A673 (cell line): Measurements from ENCODE around the gene GPS1. TPM values are rescaled to one million over a fixed set of nuclear protein-coding genes. Genes with fewer than 3 reads are reported as not detected.

Experiments used
- BruUV-seq: library from RNA; stranded (reverse); fragments of 400-500 nt; replicated peaks from 2 replicates; lab custom pipeline; 2021; lab: Mats Ljungman, UMichigan
- CTCF ChIA-PET: fragments of 300-600 bp; sonication (Branson Sonifier 250); formaldehyde crosslinking; loops from one replicate; lab custom pipeline; 2022; ENCODE audit warnings: antibody characterized with exemption; lab: Charles Lee
- POLR2A ChIA-PET: fragments of 300-600 bp; sonication (Branson Sonifier 250); formaldehyde crosslinking; loops from one replicate; lab custom pipeline; 2022; ENCODE audit warnings: antibody characterized with exemption; ENCODE audit not compliant: low non-redundant PET; lab: Charles Lee
- DNase-seq: peaks from one replicate; pipeline ENCODE4 v3.0.0-alpha.2; 2015; ENCODE audit warnings: low spot score
- H3K27ac ChIP-seq: fragments of 200-600 bp; sonication (generic); 2 replicates; pipeline ENCODE4 v1.5.1; 2016; ENCODE audit warnings: mixed run types, low read depth, mild to moderate bottlenecking, mixed read lengths, antibody characterized with exemption, low read length; ENCODE audit not compliant: poor library complexity, severe bottlenecking
- H3K27me3 ChIP-seq: fragments of 200-600 bp; sonication (generic); replicated peaks from 2 replicates; pipeline ENCODE4 v1.6.1; 2017; ENCODE audit warnings: mixed run types, low read depth, mild to moderate bottlenecking, mixed read lengths, antibody characterized with exemption, low read length; ENCODE audit not compliant: insufficient read depth, poor library complexity
- H3K36me3 ChIP-seq: fragments of 200-600 bp; sonication (generic); 2 replicates; pipeline ENCODE4 v1.6.1; 2016; ENCODE audit warnings: mixed run types, mild to moderate bottlenecking, mixed read lengths, antibody characterized with exemption, low read length; ENCODE audit not compliant: insufficient read depth, poor library complexity, severe bottlenecking
- H3K4me1 ChIP-seq: fragments of 200-600 bp; sonication (generic); 2 replicates; pipeline ENCODE4 v1.6.1; 2017; ENCODE audit warnings: mixed run types, mild to moderate bottlenecking, mixed read lengths, antibody characterized with exemption, low read length; ENCODE audit not compliant: insufficient read depth, poor library complexity, severe bottlenecking
- H3K4me3 ChIP-seq: fragments of 200-600 bp; sonication (generic); 2 replicates; pipeline ENCODE4 v1.5.1; 2016; ENCODE audit warnings: low read depth, mixed run types, mild to moderate bottlenecking, mixed read lengths, low read length; ENCODE audit not compliant: poor library complexity, severe bottlenecking
- H3K9me3 ChIP-seq: fragments of 200-600 bp; sonication (generic); 2 replicates; pipeline ENCODE4 v1.6.1; 2016; ENCODE audit warnings: mixed run types, low read depth, mild to moderate bottlenecking, mixed read lengths, antibody characterized with exemption, low read length; ENCODE audit not compliant: poor library complexity, severe bottlenecking
- EZH2 ChIP-seq: fragments of 200-600 bp; sonication (generic); IDR thresholded peaks from 2 replicates; pipeline ENCODE4 v1.6.1; 2017; ENCODE audit warnings: borderline replicate concordance, low read depth, mild to moderate bottlenecking, mixed read lengths, antibody characterized with exemption, low read length; ENCODE audit not compliant: poor library complexity, severe bottlenecking
- intact Hi-C: fragments of 100-400 bp; cut with micrococcal nuclease; formaldehyde crosslinking; loops from one replicate; pipeline ENCODE4 v1.10.0; 2022; ENCODE audit not compliant: unreplicated experiment
- total RNA-seq: library from RNA; stranded (reverse); gene quantifications from 2 replicates; pipeline ENCODE4 v1.2.3, GENCODE V29; 2021
- TF ChIP-seq, protein P1 (sequence below): fragments of 300-800, 200-600 bp; sonication (generic); conservative IDR thresholded peaks from 2 replicates; pipeline ENCODE4 v1.5.1; 2017; ENCODE audit warnings: low read depth, mild to moderate bottlenecking, antibody characterized with exemption, low read length, moderate library complexity, mixed read lengths

Gene GPS1
- total RNA-seq, 1 experiment from 2014 or later = 162 TPM

GRCh38 chr17:82055023-82055964, 3.6 kb downstream of the GPS1 start:
- H3K4me3 ChIP-seq = no peak overlapping the region
- H3K36me3 ChIP-seq = peaks cover 53% of the 10 kb centered on the region
- H3K4me1 ChIP-seq = peaks cover 9% of the 10 kb centered on the region
- no peaks in the 10 kb centered on the region for H3K9me3 ChIP-seq
- H3K27me3 ChIP-seq = no peaks in the 10 kb centered on the region
- H3K27ac ChIP-seq = no peak overlapping the region
- no TSS peak for BruUV-seq
- DNase-seq = peak; percentile 49
- intact Hi-C loops = no loop called here
- POLR2A ChIA-PET = no interaction called here
- CTCF ChIA-PET = interaction anchor here (0.6 kb wide), 1 partner anchor 151 kb away, joined by 4 read pairs; no protein-coding TSS in a partner anchor
- no peak for TF ChIP-seq EZH2
- TF ChIP-seq, protein P1, sequence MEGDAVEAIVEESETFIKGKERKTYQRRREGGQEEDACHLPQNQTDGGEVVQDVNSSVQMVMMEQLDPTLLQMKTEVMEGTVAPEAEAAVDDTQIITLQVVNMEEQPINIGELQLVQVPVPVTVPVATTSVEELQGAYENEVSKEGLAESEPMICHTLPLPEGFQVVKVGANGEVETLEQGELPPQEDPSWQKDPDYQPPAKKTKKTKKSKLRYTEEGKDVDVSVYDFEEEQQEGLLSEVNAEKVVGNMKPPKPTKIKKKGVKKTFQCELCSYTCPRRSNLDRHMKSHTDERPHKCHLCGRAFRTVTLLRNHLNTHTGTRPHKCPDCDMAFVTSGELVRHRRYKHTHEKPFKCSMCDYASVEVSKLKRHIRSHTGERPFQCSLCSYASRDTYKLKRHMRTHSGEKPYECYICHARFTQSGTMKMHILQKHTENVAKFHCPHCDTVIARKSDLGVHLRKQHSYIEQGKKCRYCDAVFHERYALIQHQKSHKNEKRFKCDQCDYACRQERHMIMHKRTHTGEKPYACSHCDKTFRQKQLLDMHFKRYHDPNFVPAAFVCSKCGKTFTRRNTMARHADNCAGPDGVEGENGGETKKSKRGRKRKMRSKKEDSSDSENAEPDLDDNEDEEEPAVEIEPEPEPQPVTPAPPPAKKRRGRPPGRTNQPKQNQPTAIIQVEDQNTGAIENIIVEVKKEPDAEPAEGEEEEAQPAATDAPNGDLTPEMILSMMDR = no peak

- ChIA-PET CTCF (interaction anchor here (0.6 kb wide), 1 partner anchor 150 kb away, joined by 4 read pairs; no protein-coding TSS in a partner anchor), POLR2A (no interaction called here)
- H3K27ac ChIP-seq = no peak overlapping the region
- peaks cover 60% of the 10 kb centered on the region for H3K36me3 ChIP-seq
- no peak for DNase-seq
- BruUV-seq = no TSS peak
- intact Hi-C loops = no loop called here
- H3K4me3 ChIP-seq = no peak overlapping the region
- no peaks in the 10 kb centered on the region for H3K9me3 ChIP-seq
- no peak for TF ChIP-seq EZH2
- TF ChIP-seq, protein P1 = no peak
- H3K27me3 ChIP-seq = no peaks in the 10 kb centered on the region
- peaks cover 9% of the 10 kb centered on the region for H3K4me1 ChIP-seq
These were observed 4.4 kb downstream of the GPS1 start for GRCh38 chr17:82055965-82056728.

DNA sequence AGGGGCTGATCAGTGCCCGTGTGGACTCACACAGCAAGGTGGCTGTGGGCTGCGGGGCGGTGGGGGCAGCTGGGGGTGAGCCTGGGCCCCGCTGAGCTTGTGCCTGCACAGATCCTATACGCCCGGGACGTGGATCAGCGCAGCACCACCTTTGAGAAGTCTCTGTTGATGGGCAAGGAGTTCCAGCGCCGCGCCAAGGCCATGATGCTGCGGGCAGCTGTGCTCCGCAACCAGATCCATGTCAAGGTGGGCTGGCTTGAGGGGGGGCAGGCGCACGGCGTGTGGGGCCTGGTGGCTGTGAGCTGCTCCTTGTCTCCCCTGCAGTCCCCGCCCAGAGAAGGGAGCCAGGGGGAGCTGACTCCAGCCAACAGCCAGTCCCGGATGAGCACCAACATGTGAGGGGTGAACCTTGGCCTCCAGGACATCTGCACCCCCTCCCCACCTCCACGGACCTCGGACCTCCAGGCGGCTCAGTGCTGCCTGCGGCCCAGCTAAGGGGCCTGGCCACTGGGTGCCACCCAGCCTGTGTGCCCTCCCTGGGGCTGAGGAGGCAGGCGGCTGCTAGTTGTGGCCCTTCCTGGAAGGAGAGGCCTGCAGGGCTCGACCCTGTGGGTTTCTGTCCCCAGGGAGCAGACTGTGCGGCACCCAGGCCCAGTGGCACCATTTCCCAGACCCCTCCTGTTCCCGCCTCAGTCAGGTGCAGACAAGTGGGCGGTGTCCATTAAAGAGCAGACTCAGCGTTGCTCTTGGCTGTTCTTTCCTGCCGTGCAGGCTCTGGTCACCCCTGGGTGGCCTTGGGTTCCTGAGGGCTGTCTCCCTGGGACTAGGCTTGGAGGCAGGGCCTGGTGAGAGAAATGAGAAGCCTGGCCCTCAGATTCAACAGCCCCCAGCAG, 5.3 kb downstream of the GPS1 start:
- ChIA-PET POLR2A (no interaction called here), CTCF (no interaction called here)
- Histone ChIP-seq H3K9me3 (no peaks in the 10 kb centered on the region), H3K4me1 (peaks cover 9% of the 10 kb centered on the region), H3K36me3 (peaks cover 65% of the 10 kb centered on the region), H3K27ac (no peak overlapping the region), H3K4me3 (no peak overlapping the region), H3K27me3 (no peaks in the 10 kb centered on the region)
- intact Hi-C loops = no loop called here
- TSS peak; percentile 38 for BruUV-seq
- TF ChIP-seq, protein P1 = no peak
- no peak for TF ChIP-seq EZH2
- no peak for DNase-seq
